T-helper 2 cell treated with Interferon-gamma antibody and Interleukin-4, amounts not matched to agents 100 ng/mL and 5 ng/mL, for 36 hours (primary cell): ENCODE measurements around the gene TARS2. TPM values are rescaled to one million over a fixed set of nuclear protein-coding genes. Genes with fewer than 3 reads are reported as not detected.

Experiments used
- intact Hi-C: fragments of 100-400 bp; cut with micrococcal nuclease; formaldehyde crosslinking; loops from one replicate; pipeline ENCODE4 v1.15.1; 2023
- total RNA-seq: library from RNA; stranded (reverse); gene quantifications from 2 replicates; pipeline ENCODE4 v1.2.3, GENCODE V29; 2022

The TARS2 gene
- total RNA-seq, 1 donor from 2014 or later = 38.7 TPM

DNA sequence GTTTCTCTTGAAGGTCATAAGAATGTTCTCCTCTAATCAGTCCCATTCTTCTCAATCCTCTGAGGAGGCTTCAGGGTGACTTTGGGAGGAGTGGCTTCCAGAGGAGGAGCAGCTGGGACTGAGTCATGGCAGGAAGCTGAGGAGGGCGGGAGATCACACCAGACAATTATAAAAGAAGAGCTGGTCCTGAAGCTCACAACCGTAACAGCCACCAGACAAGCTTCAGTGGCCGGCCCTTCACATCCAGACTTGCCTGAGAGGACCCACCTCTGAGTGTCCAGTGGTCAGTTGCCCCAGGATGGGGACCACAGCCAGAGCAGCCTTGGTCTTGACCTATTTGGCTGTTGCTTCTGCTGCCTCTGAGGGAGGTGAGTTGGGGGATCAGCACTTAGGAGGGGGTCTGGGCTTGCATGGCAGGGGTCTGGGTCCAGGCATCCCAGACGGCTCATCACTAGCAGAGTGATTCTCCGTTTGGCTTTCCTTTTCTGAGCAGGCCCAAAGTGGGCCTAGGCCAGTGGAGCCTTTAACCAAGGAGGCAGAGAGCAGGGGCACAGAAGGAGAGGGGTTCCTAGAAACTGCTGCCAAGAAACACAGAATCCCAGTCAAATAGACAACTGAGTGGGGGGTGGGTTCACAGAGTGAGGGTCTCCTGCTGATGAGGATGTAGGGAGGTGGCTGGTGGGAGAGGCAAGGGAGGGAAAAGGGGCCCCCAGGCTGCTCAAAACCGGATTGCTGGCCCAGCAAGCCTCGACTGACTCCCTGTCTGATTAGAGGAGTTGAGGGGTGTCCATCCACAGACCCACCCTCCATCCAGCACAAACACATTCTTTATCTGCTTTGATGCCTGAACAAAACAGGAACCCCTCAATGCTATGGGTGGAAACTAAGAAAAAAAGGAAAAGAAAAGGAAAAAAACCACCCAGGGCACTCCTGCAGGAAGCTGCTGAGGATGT is 21.0 kb downstream of the TARS2 start, which contains the start of gene ECM1:
Gene ECM1 (plus strand): TSS at position 198 of the 953 bp plus-strand sequence. CDS start 101 bp downstream, at position 299.
- intact Hi-C loops = no loop called here

DNA sequence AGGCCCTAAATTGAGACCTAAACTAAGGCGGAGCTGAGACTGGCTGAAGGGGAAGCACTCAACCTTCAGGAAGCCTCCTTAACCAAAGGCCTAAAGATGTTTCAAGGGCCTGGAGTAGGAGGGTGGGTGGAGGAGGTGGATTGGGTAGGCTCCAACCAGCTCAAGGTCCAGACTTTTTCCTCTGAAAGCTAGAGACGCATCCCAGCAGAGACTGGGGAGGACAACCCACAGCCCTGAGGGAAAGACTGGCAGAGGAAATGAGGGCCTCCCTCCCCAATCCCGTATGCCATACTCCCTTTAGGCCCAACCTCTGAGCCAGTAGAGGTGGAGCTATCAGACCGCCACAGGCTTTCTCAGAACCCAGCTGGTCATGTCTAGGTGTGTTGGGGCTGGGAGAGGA is 21.8 kb downstream of the TARS2 start:
- intact Hi-C loops = no loop called here

DNA sequence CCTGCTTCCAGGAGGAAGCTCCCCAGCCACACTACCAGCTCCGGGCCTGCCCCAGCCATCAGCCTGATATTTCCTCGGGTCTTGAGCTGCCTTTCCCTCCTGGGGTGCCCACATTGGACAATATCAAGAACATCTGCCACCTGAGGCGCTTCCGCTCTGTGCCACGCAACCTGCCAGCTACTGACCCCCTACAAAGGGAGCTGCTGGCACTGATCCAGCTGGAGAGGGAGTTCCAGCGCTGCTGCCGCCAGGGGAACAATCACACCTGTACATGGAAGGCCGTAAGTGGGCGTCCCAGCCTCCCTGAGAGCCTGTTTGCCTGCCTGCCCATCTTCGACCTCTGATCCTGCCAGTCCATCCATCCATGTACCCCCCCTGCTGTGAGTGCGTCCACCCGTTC is 24.3 kb downstream of the TARS2 start:
- intact Hi-C loops = loop anchor here (10.0 kb wide), 1 partner anchor 257 kb away; the partner anchor contains the start of gene CA14

DNA sequence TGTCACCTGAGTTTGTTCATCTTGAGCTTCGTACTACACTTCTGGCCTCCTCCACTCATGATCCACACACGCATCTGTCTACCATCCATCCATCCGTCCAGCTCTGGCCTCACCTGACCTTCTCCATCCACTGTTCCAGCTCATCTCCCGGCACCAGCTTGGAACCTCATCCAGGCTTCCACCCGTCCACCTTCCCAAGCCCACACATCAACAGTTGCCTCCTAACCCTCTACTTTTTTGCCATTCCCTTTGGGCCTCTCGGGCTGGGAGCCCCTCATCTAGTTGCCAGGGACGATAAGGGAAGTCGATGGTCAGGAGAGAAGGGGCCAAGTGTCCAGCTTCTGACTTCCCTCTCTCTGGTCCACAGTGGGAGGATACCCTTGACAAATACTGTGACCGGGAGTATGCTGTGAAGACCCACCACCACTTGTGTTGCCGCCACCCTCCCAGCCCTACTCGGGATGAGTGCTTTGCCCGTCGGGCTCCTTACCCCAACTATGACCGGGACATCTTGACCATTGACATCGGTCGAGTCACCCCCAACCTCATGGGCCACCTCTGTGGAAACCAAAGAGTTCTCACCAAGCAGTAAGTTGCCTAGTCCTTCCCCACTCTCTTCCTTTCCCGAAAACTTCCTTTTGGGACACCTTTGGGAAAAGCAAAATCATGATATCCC is 24.9 kb downstream of the TARS2 start:
- intact Hi-C loops = loop anchor here (10.0 kb wide), 1 partner anchor 257 kb away; the partner anchor contains the start of gene CA14

DNA sequence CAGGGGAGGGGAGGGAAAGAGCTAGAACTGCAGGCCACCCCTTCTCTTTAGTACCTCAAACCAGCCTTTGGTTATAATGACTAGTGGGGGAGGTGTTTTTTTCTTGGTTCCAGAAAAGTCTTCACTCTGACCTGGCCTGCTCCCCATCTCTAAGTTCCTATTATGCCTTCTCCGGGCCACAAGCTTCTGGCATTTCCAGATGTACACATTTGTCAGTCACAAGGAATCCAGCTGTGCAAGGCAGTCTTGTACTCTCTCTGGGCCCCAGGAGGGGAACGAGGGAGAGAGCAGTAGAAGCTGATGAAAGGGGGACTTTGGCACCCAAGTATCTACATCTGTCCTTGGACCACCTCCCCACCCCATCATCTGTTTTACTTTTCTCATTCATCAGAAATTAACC is 25.6 kb downstream of the TARS2 start:
- intact Hi-C loops = loop anchor here (10.0 kb wide), 1 partner anchor 258 kb away; the partner anchor contains the start of gene CA14

DNA sequence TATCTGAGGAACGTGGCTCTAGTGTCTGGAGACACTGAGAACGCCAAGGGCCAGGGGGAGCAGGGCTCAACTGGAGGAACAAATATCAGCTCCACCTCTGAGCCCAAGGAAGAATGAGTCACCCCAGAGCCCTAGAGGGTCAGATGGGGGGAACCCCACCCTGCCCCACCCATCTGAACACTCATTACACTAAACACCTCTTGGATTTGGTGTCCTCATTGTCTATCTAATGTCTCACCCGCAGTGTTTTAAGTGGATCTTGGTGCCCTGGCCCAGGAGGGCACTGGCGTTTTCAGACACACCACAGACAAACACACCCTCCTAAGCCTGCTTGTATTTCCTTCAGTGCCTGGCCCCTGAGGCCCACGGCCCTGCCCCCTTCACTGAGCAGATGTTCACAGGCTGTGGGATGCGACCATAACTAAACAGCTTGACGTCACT is 26.2 kb downstream of the TARS2 start:
- intact Hi-C loops = loop anchor here (10.0 kb wide), 1 partner anchor 259 kb away; the partner anchor contains the start of gene CA14

DNA sequence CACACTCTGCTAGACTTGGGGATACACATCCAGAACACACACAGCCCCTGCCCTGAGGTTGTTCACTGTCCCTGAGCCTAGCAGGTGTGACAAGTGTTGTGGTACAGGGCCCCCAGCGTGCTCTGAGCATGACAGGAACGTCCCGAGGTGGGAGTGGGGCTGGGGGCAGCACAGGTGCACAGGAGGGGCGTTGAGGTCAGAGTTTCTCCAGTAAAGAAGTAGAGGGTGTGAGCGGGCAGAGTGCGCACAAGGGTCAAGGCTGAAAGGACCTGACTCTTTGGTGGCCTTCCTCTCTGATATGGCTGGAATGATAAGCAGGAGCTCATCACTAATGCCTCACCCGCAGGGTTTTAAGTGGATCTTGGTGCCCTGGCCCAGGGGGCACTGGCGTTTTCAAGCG is 27.0 kb downstream of the TARS2 start:
- intact Hi-C loops = loop anchor here (10.0 kb wide), 1 partner anchor 259 kb away; the partner anchor contains the start of gene CA14

DNA sequence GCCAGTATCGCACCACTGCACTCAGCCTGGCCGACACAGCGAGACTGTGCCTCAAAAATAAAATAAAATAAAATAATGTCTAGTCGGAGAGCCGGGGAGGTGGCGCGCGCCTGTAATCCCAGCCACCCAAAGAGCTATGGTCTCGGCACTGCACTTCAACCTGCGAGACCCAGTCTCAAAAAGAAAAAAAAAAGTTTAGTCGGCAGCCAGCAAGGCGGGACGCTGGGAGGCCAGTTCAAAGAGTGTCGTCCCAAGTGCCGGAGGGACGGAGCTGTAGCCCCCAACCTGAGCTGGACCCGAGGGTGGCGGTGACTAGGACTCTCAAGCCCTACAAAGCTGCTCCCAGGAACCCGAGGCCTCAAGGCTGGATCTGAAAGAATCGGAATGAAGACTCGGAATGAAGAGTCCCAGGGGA is 27.7 kb downstream of the TARS2 start:
- intact Hi-C loops = loop anchor here (1.0 to 10.0 kb wide), 3 partner anchors 28 to 260 kb away; partner anchors contain the start of genes CA14 and TARS2

DNA sequence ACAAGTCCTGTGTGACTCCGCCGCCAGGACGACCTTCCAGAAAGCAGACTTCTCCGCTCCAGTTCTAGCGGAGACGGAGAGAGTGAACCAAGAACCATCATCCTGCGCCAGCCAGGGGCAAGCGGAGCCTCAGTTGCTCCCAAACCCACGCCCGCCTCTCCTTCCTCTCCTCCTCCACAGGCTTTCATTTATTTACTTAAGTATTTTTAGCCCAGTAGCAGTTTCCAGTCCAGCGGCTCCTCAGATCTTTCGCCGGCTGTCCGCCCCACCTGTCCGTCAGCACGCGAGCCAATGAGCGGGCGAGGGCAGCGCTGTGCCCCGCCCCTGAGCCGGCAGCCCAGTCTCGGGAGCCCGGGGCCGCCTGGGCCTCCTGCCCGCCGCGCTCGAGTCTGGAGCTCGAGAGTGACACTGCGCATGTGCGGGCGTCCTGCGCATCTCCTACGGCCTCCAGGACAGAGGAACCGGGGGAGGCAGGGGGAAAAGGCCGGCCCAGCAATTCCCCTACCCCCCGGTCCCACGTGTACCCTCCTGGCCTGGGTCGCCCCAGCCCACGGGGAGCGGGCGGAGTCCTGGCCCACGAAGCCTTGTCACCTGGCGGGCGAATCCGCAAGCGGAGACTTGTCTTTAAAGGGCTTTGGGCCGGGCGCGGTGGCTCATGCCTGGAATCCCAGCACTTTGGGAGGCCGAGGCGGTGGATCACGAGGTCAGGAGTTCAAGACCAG is 28.3 kb downstream of the TARS2 start, which contains the start of gene FALEC:
Gene FALEC (plus strand): TSS at position 425 of the 722 bp plus-strand sequence.
- intact Hi-C loops = loop anchor here (1.0 to 10.0 kb wide), 3 partner anchors 28 to 261 kb away; partner anchors contain the start of genes CA14 and TARS2

DNA sequence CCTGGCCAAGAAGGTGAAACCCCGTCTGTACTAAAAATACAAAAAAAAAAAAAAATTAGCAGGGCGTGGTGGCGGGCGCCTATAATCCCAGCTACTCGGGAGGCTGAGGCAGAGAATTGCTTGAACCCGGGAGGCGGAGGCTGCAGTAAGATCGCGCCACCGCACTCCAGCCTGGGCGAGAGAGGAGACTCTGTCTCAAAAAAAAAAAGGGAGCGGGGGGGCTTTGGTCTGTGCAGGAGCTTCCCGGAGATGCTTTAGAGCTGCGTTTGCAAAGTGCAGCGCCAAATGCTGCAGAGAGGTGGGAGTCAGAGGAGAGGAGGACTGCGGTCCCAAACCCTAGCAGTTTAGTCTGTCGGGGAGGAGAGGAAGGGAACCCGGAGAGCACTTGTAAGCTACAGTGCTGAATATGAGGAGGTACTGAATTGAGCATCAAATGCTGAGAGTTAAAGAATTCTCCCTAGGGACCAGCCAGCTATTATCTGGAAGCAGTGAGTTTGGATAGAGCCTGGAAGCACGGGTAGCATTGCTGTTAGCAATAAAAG is 28.9 kb downstream of the TARS2 start:
- intact Hi-C loops = loop anchor here (10.0 kb wide), 1 partner anchor 261 kb away; the partner anchor contains the start of gene CA14

DNA sequence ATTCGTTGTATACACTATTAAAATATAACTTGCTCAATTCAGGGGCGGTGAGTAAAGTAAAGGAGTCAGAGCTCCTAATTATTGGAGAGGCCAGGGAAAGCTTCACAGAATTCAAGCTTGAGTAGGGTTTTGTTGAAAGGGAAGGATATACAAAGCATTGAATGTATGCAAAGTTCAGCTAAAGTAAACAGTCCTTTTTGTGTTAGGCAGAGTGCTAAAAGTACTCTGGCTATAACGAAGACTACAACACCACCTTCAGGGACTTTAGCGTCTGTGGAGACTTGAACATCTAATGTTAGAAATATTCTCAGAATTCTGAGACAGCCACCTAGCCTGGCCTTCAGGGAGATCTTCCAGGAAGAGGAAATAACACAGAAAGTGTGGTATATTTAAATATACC is 29.4 kb downstream of the TARS2 start:
- intact Hi-C loops = loop anchor here (10.0 kb wide), 1 partner anchor 262 kb away; the partner anchor contains the start of gene CA14

DNA sequence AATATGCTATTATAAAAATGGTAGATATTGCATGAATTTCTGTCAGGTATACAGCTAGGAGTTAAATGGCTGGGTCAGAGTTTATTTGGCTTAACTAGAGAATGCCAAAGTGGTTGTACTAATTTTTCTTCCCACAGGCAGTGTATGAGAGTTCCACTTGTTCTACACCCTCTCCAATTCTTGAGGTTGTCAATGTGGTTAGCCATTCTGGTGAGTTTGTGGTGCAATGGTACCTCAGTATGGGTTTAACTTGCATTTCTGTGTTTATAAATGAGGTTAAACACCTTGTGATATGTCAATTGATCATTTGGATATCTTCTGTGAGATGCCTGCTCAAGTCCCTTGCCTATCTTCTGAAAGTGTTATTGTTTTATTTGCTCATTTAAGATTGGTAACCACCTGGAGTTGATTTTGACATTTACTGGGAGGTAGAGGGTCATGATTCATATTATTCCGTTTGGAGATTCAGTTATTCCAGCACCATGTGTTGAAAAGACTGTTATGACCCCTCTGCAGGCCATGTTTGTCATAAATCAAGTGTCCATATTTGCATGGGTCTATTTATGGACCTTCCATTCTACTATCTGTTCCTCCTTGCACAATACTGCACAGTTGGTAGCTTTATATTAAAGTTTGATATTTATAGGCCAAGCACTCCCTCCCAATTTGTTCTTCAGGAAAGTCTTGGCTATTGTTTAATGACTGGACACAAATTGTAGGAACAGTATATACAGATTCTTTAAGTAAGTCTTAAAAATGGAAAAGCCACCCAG is 34.2 kb downstream of the TARS2 start:
- intact Hi-C loops = no loop called here

DNA sequence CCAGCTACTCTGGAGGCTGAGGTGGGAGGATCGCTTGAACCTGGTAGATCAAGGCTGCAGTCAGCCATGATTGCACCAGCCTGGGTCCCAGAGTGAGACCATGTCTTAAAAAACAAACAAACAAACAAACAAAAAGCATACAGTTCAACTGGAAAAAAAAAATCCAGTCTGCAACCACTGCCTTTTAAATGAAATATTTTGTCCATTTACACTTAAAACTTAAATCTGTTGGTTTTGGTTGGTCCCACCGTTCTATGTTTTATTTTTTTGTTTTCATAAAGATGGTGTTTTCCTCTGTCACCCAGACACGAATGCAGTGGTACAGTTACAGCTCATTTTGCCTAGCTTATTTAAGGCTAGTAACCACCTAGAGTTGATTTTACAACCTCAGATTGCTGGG is 38.1 kb downstream of the TARS2 start:
- intact Hi-C loops = no loop called here

DNA sequence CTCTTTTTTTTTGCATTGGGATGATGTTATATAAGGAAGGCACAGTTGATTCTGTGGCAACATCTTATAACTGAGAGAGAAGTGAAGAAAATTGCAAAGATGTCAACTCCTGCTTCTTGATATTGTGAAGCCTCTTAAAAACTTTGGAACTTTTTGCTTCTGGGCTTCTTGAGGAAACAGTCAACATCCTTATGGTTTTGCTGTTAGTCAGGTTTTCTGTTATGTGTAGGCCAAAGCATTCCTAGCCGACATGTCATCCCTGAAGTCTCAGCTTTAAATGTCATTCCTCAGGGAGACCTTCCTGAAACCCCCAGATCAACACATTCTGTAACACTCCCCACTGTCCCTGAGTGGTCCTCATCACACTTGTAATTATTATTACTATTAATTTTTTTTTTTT is 41.0 kb downstream of the TARS2 start:
- intact Hi-C loops = no loop called here

DNA sequence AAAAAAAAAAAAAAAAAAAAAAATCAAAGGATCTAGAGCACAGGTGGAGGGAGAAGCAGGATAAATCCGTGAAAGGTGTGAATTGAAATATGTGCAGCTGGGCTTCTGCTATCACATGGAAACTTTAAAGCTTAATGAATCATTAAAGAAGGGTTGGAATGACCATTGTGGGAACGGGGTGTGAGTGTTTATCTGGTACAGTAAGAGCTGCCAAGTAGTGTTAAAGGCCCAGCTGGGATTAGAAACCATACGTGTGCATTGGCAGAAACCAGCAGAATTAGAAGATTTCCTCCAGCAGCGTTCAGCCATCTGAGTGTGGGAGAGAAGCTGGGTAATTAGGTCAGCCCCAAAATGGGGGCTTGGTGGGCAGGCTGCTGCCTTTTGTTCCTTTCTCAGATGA is 41.8 kb downstream of the TARS2 start:
- intact Hi-C loops = no loop called here

DNA sequence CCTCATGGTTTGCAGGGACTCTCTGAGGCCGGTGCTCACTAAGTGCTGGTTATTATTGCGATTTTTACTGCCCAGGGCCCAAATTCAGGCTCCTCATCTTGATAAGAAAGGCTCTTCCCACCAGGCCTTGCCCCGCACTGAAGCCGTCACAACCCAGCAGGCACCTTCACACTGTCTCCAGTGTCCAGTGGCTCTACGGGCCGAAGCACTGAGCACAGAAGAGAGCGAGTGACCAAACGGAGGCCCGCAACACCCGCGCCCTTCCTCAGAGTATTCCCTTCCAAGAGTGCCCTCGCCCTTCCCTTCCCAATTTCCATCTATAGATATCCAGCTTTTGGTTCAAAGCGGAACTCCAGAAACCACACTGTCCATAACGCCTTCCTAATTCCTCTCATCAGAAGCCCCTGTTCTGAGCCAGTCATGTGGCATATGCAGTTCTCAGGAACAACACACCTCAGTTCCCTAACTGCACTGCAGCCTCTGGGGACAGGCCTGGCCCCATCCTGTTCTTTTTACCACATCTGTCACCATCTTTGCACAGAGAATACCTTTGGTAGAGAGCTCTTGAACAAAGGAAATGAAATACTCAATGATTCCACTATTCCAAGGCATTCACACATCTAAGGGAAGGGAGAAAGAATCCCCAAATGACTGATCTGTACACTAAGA is 43.4 kb downstream of the TARS2 start:
- intact Hi-C loops = loop anchor here (5.0 kb wide), 1 partner anchor 68 kb away; no protein-coding TSS in a partner anchor

DNA sequence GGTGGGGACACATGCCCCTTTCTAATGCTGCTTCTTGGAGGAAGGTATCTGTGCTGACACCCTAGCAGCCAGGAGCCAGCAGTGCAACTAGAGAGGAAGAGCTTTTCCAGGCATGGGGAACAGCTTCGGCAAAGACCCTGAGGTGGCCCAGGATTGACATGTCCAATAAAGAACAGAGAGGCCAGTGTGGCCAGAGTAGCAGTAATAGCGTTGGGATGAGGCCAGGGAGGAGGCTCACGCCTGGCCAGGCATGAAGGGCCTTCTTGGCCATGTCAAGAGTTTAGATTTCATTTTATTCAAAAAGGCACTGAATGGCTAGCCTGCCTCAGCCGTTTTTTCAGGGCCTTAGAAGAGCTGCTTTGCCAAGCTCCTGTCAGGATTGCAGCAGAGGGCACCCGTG is 45.6 kb downstream of the TARS2 start:
- intact Hi-C loops = loop anchor here (5.0 kb wide), 1 partner anchor 71 kb away; no protein-coding TSS in a partner anchor

DNA sequence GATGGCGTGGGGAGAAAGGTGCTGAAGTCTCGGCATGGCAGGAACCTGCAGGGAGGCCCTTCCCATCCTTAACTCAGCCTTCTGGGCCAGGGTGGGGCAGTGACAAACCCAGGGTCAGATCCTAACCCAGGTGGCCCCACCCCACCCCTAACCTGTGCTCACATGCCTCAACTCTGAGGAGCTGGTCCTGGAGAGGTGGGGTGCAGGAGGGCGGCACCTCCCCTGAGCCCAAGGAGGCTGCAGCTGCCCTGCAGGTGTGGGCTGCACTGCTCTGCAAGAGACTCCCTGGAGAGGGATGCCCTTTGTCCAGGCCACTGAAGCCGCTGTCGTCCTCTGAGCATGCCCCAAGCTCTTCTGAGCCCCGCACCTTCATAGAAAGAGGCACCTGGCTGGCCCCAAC is 46.8 kb downstream of the TARS2 start:
- intact Hi-C loops = loop anchor here (5.0 kb wide), 1 partner anchor 72 kb away; no protein-coding TSS in a partner anchor
